ENCODE results near the gene NCF4.

The NCF4 gene

GRCh38 chr22:36864454-36865215, 3.8 kb downstream of the NCF4 start:
- no peak overlapping the region for H3K4me3 ChIP-seq (ENCODE audit: low read depth, low read length)
- TF ChIP-seq CTCF (IDR thresholded peaks at IDR 0.05; ENCODE audit: borderline replicate concordance, insufficient read depth, low read depth, low read length), result no peak

- no peak for TF ChIP-seq CTCF (IDR thresholded peaks at IDR 0.05; ENCODE audit: borderline replicate concordance, insufficient read depth, low read depth, low read length)
These were observed 4.5 kb downstream of the NCF4 start for GRCh38 chr22:36865346-36865745.

GRCh38 chr22:36867695-36868094, 6.9 kb downstream of the NCF4 start:
- H3K4me3 ChIP-seq (ENCODE audit: low read depth, low read length), result no peak overlapping the region
- no peak for TF ChIP-seq CTCF (IDR thresholded peaks at IDR 0.05; ENCODE audit: borderline replicate concordance, insufficient read depth, low read depth, low read length)

More at GRCh38 chr22:36865346-36865745, 4.5 kb downstream of the NCF4 start:
- no peak overlapping the region for H3K4me3 ChIP-seq (ENCODE audit: low read depth, low read length)

GRCh38 chr22:36868546-36869181, 7.9 kb downstream of the NCF4 start:
- H3K4me3 ChIP-seq (ENCODE audit: low read depth, low read length), result no peak overlapping the region
- TF ChIP-seq CTCF (IDR thresholded peaks at IDR 0.05; ENCODE audit: borderline replicate concordance, insufficient read depth, low read depth, low read length), result no peak

- no peak overlapping the region for H3K4me3 ChIP-seq (ENCODE audit: low read depth, low read length)
- TF ChIP-seq CTCF (IDR thresholded peaks at IDR 0.05; ENCODE audit: borderline replicate concordance, insufficient read depth, low read depth, low read length), result no peak
These were observed 9.4 kb downstream of the NCF4 start for GRCh38 chr22:36870250-36870649.

GRCh38 chr22:36871669-36872081, 10.9 kb downstream of the NCF4 start:
- H3K4me3 ChIP-seq (ENCODE audit: low read depth, low read length), result no peak overlapping the region
- no peak for TF ChIP-seq CTCF (IDR thresholded peaks at IDR 0.05; ENCODE audit: borderline replicate concordance, insufficient read depth, low read depth, low read length)

- no peak overlapping the region for H3K4me3 ChIP-seq (ENCODE audit: low read depth, low read length)
- TF ChIP-seq CTCF (IDR thresholded peaks at IDR 0.05; ENCODE audit: borderline replicate concordance, insufficient read depth, low read depth, low read length), result no peak
These were observed 11.3 kb downstream of the NCF4 start for GRCh38 chr22:36872084-36872483.

Measured in GM12875 (cell line).